Kidney (tissue), 14 donors: ENCODE measurements around the gene KDF1. TPM values are rescaled to one million over a fixed set of nuclear protein-coding genes. Genes with fewer than 3 reads are reported as not detected.

ENCODE experiments used
- DNase-seq, 5 donors: peaks; one replicate each; pipeline ENCODE4 v3.0.0-alpha.2; 2013 to 2020
- FAIRE-seq: peaks from 2 replicates; lab custom pipeline; 2012; peaks lifted over from hg19 to GRCh38; lab: Jason Lieb, UNC
- H3K27ac ChIP-seq, 2 donors: one replicate each; pipeline ENCODE4 v1.7.0; 2013; ENCODE audit warnings: low read depth in 2 of 2, low read length in 2 of 2, inconsistent platforms in 1 of 2
- H3K27me3 ChIP-seq: one replicate; pipeline ENCODE4 v1.7.1; 2013; ENCODE audit warnings: low read length, inconsistent platforms; ENCODE audit not compliant: control insufficient read depth, insufficient read depth
- H3K36me3 ChIP-seq, 3 donors: one replicate each; pipeline versions ENCODE4 v1.7.0 to v1.7.1; 2013; ENCODE audit warnings: low read length in 3 of 3, control low read depth in 1 of 3, inconsistent platforms in 1 of 3; ENCODE audit not compliant: insufficient read depth in 3 of 3, control insufficient read depth in 2 of 3
- H3K4me1 ChIP-seq, 3 donors: one replicate each; pipeline versions ENCODE4 v1.7.0 to v1.7.1; 2013; ENCODE audit warnings: low read length in 3 of 3, inconsistent platforms in 1 of 3, low read depth in 1 of 3; ENCODE audit not compliant: control insufficient read depth in 2 of 3, insufficient read depth in 2 of 3
- H3K4me3 ChIP-seq, 3 donors: one replicate each; pipeline versions ENCODE4 v1.7.0 to v1.8.1; 2013; ENCODE audit warnings: low read length in 3 of 3, control low read depth in 1 of 3, inconsistent platforms in 1 of 3
- H3K9ac ChIP-seq, 3 donors: one replicate each; pipeline versions ENCODE4 v1.7.0 to v1.7.1; 2013; ENCODE audit warnings: low read length in 3 of 3, control low read depth in 1 of 3, inconsistent platforms in 1 of 3
- H3K9me3 ChIP-seq, 3 donors: one replicate each; pipeline versions ENCODE4 v1.7.0 to v1.7.1; 2013; ENCODE audit warnings: low read length in 3 of 3, control low read depth in 1 of 3, inconsistent platforms in 1 of 3; ENCODE audit not compliant: control insufficient read depth in 2 of 3, insufficient read depth in 1 of 3
- intact Hi-C: fragments of 100-400 bp; cut with DNase I; formaldehyde crosslinking; loops from one replicate; pipeline ENCODE4 v1.11.1; 2022
- polyA plus RNA-seq: library from polyadenylated mRNA; stranded (reverse); fragments of 350-450 nt; fragmentation: Illumina TruSeq; extraction: RNeasy Lipid Tissue Mini Kit (QIAGEN cat#74804); gene quantifications from one replicate; pipeline ENCODE4 v1.2.3, GENCODE V29; 2014; ENCODE audit warnings: low read depth, low replicate concordance; ENCODE audit not compliant: insufficient read depth
- total RNA-seq: library from RNA; stranded (reverse); fragmentation: NEBNext Ultra II Directional; extraction: Animal tissue kit (Norgen Biotek cat#: 25700); gene quantifications from one replicate; pipeline ENCODE4 v1.2.1, GENCODE V29; 2021
- TF ChIP-seq, protein P1 (sequence below): IDR thresholded peaks from 3 replicates; pipeline ENCODE4 v1.5.1; 2012; ENCODE audit warnings: mild to moderate bottlenecking, moderate library complexity, borderline replicate concordance; ENCODE audit not compliant: insufficient read depth; ENCODE audit errors: extremely low read depth
- donor health status: control.
- donor health status: control.
- donor health status: control.
- donor health status: control.
- donor health status: control.
- donor health status: DM: yes; HTN: yes; CAD: no.
- donor health status: Normal renal cell carcinoma (clear cell type).

The KDF1 gene
- total and polyA plus RNA-seq, 2 donors from 2014 or later, result 14.1 to 19.3 TPM

DNA sequence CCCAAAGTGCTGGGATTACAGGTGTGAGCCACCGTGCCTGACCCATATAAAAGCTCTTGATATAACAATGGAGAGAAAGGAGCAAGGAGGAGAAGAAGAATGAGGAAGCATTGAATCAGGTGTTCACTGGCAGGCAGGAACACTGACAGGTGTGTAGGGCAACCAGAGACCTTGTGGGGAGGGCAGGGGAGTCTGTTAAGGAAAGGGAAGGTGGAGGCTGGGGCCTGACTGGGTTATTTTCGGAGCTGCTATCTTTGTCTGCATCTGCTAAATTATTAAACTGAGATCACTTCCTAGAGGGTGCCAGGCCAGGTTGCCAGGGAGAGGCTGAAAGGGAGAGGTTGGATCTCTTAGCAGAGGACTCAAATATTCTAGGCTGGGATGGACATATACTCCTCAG, 26.4 kb upstream of the KDF1 start:
- TF ChIP-seq, protein P1, sequence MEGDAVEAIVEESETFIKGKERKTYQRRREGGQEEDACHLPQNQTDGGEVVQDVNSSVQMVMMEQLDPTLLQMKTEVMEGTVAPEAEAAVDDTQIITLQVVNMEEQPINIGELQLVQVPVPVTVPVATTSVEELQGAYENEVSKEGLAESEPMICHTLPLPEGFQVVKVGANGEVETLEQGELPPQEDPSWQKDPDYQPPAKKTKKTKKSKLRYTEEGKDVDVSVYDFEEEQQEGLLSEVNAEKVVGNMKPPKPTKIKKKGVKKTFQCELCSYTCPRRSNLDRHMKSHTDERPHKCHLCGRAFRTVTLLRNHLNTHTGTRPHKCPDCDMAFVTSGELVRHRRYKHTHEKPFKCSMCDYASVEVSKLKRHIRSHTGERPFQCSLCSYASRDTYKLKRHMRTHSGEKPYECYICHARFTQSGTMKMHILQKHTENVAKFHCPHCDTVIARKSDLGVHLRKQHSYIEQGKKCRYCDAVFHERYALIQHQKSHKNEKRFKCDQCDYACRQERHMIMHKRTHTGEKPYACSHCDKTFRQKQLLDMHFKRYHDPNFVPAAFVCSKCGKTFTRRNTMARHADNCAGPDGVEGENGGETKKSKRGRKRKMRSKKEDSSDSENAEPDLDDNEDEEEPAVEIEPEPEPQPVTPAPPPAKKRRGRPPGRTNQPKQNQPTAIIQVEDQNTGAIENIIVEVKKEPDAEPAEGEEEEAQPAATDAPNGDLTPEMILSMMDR, result no peak
- Histone ChIP-seq H3K9ac (no peak overlapping the region), H3K27me3 (no peaks in the 10 kb centered on the region), H3K9me3 (no peaks in the 10 kb centered on the region), H3K4me1 (peaks cover 0 to 2% (median 0%) of the 10 kb centered on the region in 3 donors), H3K27ac (no peak overlapping the region), H3K4me3 (no peak overlapping the region), H3K36me3 (no peaks in the 10 kb centered on the region)
- DNase-seq (peak in 1 of 5 donors; percentile 48), FAIRE-seq (no peak)
- intact Hi-C loops, result no loop called here

DNA sequence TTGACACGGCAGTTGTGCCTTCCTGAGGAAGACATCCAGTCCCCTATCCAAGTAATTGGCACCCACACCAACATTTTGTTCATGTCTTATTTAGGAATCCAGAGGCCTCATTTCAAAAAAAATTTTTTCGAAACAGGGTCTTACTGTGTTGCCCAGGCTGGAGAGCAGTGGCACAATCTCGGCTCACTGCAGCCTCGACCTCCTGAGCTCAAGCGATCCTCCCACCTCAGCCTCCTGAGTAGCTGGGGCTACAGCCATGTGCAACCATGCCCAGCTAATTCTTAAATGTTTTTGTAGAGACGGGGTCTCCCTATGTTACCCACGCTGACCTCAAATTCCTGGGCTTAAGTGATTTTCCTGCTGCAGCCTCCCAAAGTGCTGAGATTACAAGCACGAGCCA, 24.0 kb upstream of the KDF1 start:
- DNase-seq, result peak in 1 of 5 donors; percentile 2
- no peak overlapping the region for H3K27ac ChIP-seq
- TF ChIP-seq, protein P1, result no peak
- no peak overlapping the region for H3K4me3 ChIP-seq
- H3K4me1 ChIP-seq, result no peaks in the 10 kb centered on the region
- intact Hi-C loops, result no loop called here
- no peaks in the 10 kb centered on the region for H3K27me3 ChIP-seq
- H3K36me3 ChIP-seq, result no peaks in the 10 kb centered on the region
- no peaks in the 10 kb centered on the region for H3K9me3 ChIP-seq
- H3K9ac ChIP-seq, result no peak overlapping the region
- FAIRE-seq, result no peak

DNA sequence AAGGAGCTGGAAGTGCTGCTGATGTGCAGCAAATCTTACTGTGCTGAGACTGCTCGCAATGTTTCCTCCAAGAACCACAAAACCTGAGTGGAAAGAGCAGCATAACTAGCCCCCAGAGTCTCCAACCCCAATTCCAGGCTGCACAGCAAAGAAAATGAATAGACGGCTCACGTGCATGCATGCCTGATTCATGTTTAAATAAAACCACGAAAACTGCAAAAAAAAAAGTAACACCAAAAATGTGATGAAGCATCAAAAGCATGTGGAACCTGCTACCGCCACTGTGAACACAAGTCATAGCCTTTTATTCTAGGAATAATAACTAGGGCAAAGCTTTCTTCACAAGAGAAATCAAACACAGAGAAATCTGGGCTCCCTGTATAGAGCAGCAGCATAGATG, 23.6 kb upstream of the KDF1 start:
- Histone ChIP-seq H3K9me3 (no peaks in the 10 kb centered on the region), H3K9ac (no peak overlapping the region), H3K27ac (no peak overlapping the region), H3K4me3 (no peak overlapping the region), H3K4me1 (no peaks in the 10 kb centered on the region), H3K36me3 (no peaks in the 10 kb centered on the region), H3K27me3 (no peaks in the 10 kb centered on the region)
- FAIRE-seq (no peak), DNase-seq (no peak)
- TF ChIP-seq, protein P1, result no peak
- intact Hi-C loops, result no loop called here
